OCI-LY3 (cell line): Measurements from ENCODE around the gene RAB24.

Experiments used
- EZH2phosphoT487 ChIP-seq: fragments of 200-600 bp; shearing (Covaris generic); IDR thresholded peaks from 2 replicates; pipeline ENCODE4 v1.6.1; 2018; ENCODE audit warnings: antibody characterized with exemption, mixed run types, low read depth
- TF ChIP-seq, protein P1 (sequence below): fragments of 200-600, 300-600 bp; sonication (generic); IDR thresholded peaks from 2 replicates; pipeline ENCODE4 v1.5.1; 2014; ENCODE audit warnings: antibody characterized with exemption, low read length, low read depth

DNA sequence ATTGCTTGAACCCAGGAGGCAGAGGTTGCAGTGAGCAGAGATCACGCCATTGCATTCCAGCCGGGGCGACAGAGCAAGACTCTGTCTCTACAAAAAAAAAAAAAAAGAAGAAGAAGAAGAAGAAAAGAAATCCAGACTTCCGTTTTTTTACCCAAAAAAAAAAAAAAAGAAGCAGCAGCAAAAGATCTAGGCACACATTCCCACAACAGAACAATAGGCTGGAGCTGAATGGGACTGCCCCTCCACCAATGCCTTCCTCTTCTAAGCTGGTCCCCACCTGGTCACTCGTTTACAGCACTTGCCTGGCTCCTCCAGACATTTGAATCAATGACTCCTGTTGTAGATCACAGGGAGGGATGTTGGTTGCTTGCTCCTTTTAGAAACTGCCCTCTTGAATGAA lies 49.6 kb upstream of the RAB24 start:
- TF ChIP-seq, protein P1, sequence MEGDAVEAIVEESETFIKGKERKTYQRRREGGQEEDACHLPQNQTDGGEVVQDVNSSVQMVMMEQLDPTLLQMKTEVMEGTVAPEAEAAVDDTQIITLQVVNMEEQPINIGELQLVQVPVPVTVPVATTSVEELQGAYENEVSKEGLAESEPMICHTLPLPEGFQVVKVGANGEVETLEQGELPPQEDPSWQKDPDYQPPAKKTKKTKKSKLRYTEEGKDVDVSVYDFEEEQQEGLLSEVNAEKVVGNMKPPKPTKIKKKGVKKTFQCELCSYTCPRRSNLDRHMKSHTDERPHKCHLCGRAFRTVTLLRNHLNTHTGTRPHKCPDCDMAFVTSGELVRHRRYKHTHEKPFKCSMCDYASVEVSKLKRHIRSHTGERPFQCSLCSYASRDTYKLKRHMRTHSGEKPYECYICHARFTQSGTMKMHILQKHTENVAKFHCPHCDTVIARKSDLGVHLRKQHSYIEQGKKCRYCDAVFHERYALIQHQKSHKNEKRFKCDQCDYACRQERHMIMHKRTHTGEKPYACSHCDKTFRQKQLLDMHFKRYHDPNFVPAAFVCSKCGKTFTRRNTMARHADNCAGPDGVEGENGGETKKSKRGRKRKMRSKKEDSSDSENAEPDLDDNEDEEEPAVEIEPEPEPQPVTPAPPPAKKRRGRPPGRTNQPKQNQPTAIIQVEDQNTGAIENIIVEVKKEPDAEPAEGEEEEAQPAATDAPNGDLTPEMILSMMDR: no peak
- no peak for TF ChIP-seq EZH2phosphoT487
